WTC11 (cell line): ENCODE measurements around the gene CCDC59. TPM values are rescaled to one million over a fixed set of nuclear protein-coding genes. Genes with fewer than 3 reads are reported as not detected.
A peak's percentile ranks its signal among the peaks of the same experiment; 100 is the strongest.

Source experiments
- EMX1 ChIP-seq: fragments of 250-450 bp; sonication (Bioruptor Pico); IDR thresholded peaks from 2 replicates; pipeline ENCODE4 v1.8.0; 2021; ENCODE audit warnings: mild to moderate bottlenecking
- GABPB1 ChIP-seq: sonication (generic); formaldehyde crosslinking; IDR thresholded peaks from 2 replicates; pipeline ENCODE4 v1.8.1; 2023; ENCODE audit warnings: mild to moderate bottlenecking, missing genetic modification reagents
- JAZF1 ChIP-seq: fragments of 250-450 bp; sonication (Bioruptor Pico); IDR thresholded peaks from 2 replicates; pipeline ENCODE4 v1.9.0; 2021; ENCODE audit warnings: moderate library complexity, mild to moderate bottlenecking, inconsistent platforms
- KAT7 ChIP-seq: sonication (generic); formaldehyde crosslinking; IDR thresholded peaks from 2 replicates; pipeline ENCODE4 v1.8.1; 2023; ENCODE audit warnings: missing genetic modification reagents, mild to moderate bottlenecking, borderline replicate concordance
- MXD4 ChIP-seq: fragments of 250-450 bp; sonication (Bioruptor Pico); IDR thresholded peaks from 2 replicates; pipeline ENCODE4 v1.8.0; 2021; ENCODE audit warnings: mild to moderate bottlenecking, moderate library complexity, borderline replicate concordance
- NFATC4 ChIP-seq: fragments of 250-450 bp; sonication (Bioruptor Pico); IDR thresholded peaks from 2 replicates; pipeline ENCODE4 v1.9.0; 2021; ENCODE audit warnings: mild to moderate bottlenecking
- NFE2L1 ChIP-seq: sonication (generic); formaldehyde crosslinking; IDR thresholded peaks from 2 replicates; pipeline ENCODE4 v1.8.1; 2023; ENCODE audit warnings: missing genetic modification reagents
- NR1H2 ChIP-seq: sonication (generic); formaldehyde crosslinking; IDR thresholded peaks from 2 replicates; pipeline ENCODE4 v1.9.0; 2021; ENCODE audit warnings: mild to moderate bottlenecking, moderate library complexity, missing genetic modification reagents
- RELA ChIP-seq: sonication (generic); formaldehyde crosslinking; IDR thresholded peaks from 2 replicates; pipeline ENCODE4 v1.8.1; 2022; ENCODE audit warnings: missing genetic modification reagents, mild to moderate bottlenecking, borderline replicate concordance
- TEAD1 ChIP-seq: sonication (generic); formaldehyde crosslinking; IDR thresholded peaks from 2 replicates; pipeline ENCODE4 v1.8.0; 2022; ENCODE audit warnings: mild to moderate bottlenecking, missing genetic modification reagents
- TEAD4 ChIP-seq: sonication (generic); formaldehyde crosslinking; IDR thresholded peaks from 2 replicates; pipeline ENCODE4 v1.8.0; 2022; ENCODE audit warnings: mild to moderate bottlenecking, missing genetic modification reagents
- ZNF138 ChIP-seq: sonication (generic); formaldehyde crosslinking; conservative IDR thresholded peaks from 2 replicates; pipeline ENCODE4 v1.8.1; 2022; ENCODE audit warnings: mild to moderate bottlenecking, moderate library complexity, missing genetic modification reagents
- ZNF219 ChIP-seq: sonication (generic); formaldehyde crosslinking; IDR thresholded peaks from 2 replicates; pipeline ENCODE4 v1.8.0; 2023; ENCODE audit warnings: missing genetic modification reagents, mild to moderate bottlenecking, borderline replicate concordance
- ZNF232 ChIP-seq: sonication (generic); formaldehyde crosslinking; IDR thresholded peaks from 2 replicates; pipeline ENCODE4 v1.8.0; 2022; ENCODE audit warnings: mild to moderate bottlenecking, missing genetic modification reagents
- ZNF396 ChIP-seq: fragments of 250-450 bp; sonication (Bioruptor Pico); IDR thresholded peaks from 2 replicates; pipeline ENCODE4 v1.8.0; 2021; ENCODE audit warnings: mild to moderate bottlenecking, moderate library complexity, borderline replicate concordance
- ZNF423 ChIP-seq: fragments of 250-450 bp; sonication (Bioruptor Pico); IDR thresholded peaks from 2 replicates; pipeline ENCODE4 v2.1.2; 2022; ENCODE audit warnings: mild to moderate bottlenecking, moderate library complexity
- total RNA-seq: library from RNA; stranded (reverse); gene quantifications from 3 replicates; pipeline ENCODE4 v1.2.3, GENCODE V29; 2021
- TF ChIP-seq, protein P1 (sequence below): sonication (generic); formaldehyde crosslinking; IDR thresholded peaks from 2 replicates; pipeline ENCODE4 v1.8.0; 2022; ENCODE audit warnings: missing genetic modification reagents
- TF ChIP-seq, protein P2 (sequence below): sonication (generic); formaldehyde crosslinking; IDR thresholded peaks from 2 replicates; pipeline ENCODE4 v1.8.1; 2022; ENCODE audit warnings: low read depth, missing genetic modification reagents, borderline replicate concordance
- TF ChIP-seq, protein P3 (sequence below): sonication (generic); formaldehyde crosslinking; IDR thresholded peaks from 2 replicates; pipeline ENCODE4 v1.8.1; 2022; ENCODE audit warnings: missing genetic modification reagents, borderline replicate concordance
- TF ChIP-seq, protein P4 (sequence below): sonication (generic); formaldehyde crosslinking; IDR thresholded peaks from 2 replicates; pipeline ENCODE4 v1.8.0; 2022; ENCODE audit warnings: mild to moderate bottlenecking, missing genetic modification reagents
- TF ChIP-seq, protein P5 (sequence below): fragments of 250-450 bp; sonication (Bioruptor Pico); IDR thresholded peaks from 2 replicates; pipeline ENCODE4 v2.1.2; 2022; ENCODE audit warnings: mild to moderate bottlenecking, moderate library complexity
- TF ChIP-seq, protein P6 (sequence below): sonication (generic); formaldehyde crosslinking; conservative IDR thresholded peaks from 2 replicates; pipeline ENCODE4 v1.8.1; 2022; ENCODE audit warnings: mild to moderate bottlenecking, missing genetic modification reagents
- TF ChIP-seq, protein P7 (sequence below): sonication (generic); formaldehyde crosslinking; IDR thresholded peaks from 2 replicates; pipeline ENCODE4 v1.8.1; 2022; ENCODE audit warnings: mild to moderate bottlenecking, missing genetic modification reagents, moderate library complexity, borderline replicate concordance
- TF ChIP-seq, protein P8 (sequence below): sonication (generic); formaldehyde crosslinking; IDR thresholded peaks from 2 replicates; pipeline ENCODE4 v1.8.1; 2022; ENCODE audit warnings: mild to moderate bottlenecking, moderate library complexity, missing genetic modification reagents
- TF ChIP-seq, protein P9 (sequence below): sonication (generic); formaldehyde crosslinking; IDR thresholded peaks from 2 replicates; pipeline ENCODE4 v1.8.0; 2022; ENCODE audit warnings: mild to moderate bottlenecking, missing genetic modification reagents

Gene CCDC59
- total RNA-seq, 1 experiment from 2014 or later, result 49.2 TPM

DNA sequence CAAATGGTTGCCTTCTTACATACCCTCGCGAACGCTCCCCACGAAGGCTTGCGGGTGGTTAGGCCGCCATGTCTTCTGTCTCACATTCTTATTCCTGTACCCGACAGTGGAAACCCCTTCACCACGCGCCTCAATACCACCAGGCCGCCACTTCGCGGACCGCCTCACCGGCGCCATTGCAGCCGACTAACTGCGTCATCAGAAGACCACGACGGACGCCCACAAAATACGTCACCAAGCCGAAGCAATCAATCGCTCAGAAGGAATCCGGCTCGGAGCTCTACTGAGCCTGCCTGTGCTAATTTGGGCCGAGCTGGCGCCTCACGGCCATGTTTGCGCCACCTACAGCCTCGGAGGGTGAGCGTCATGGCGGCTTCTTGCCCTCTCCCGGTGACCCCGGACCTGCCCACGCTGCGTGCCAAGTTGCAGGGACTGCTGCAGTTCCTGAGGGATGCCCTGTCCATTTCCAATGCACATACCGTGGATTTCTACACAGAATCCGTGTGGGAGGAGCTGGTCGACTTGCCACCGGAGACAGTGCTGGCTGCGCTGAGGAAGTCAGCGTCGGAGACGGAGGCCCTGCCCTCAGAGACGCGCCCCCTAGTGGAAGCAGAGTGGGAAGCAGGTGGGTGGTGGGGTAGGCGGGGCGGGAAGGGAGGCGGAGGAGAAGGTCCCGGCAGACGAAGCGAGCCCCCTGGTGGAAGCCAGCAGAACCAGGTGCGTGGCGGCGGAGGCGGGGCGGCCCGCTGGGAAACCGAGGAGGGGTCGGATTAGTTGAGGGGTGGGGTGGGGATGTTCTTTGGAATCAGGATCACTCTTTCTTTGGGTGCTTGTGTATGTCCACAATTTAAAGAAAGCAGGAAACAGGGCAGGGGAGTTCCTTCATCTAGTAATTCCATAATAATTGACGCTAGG is at the start of gene CCDC59, which contains the start of gene METTL25 (continued):
- TF ChIP-seq ZNF396 (CRISPR knock-in tag), result no peak
- TF ChIP-seq, protein P1, sequence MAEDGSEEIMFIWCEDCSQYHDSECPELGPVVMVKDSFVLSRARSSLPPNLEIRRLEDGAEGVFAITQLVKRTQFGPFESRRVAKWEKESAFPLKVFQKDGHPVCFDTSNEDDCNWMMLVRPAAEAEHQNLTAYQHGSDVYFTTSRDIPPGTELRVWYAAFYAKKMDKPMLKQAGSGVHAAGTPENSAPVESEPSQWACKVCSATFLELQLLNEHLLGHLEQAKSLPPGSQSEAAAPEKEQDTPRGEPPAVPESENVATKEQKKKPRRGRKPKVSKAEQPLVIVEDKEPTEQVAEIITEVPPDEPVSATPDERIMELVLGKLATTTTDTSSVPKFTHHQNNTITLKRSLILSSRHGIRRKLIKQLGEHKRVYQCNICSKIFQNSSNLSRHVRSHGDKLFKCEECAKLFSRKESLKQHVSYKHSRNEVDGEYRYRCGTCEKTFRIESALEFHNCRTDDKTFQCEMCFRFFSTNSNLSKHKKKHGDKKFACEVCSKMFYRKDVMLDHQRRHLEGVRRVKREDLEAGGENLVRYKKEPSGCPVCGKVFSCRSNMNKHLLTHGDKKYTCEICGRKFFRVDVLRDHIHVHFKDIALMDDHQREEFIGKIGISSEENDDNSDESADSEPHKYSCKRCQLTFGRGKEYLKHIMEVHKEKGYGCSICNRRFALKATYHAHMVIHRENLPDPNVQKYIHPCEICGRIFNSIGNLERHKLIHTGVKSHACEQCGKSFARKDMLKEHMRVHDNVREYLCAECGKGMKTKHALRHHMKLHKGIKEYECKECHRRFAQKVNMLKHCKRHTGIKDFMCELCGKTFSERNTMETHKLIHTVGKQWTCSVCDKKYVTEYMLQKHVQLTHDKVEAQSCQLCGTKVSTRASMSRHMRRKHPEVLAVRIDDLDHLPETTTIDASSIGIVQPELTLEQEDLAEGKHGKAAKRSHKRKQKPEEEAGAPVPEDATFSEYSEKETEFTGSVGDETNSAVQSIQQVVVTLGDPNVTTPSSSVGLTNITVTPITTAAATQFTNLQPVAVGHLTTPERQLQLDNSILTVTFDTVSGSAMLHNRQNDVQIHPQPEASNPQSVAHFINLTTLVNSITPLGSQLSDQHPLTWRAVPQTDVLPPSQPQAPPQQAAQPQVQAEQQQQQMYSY (CRISPR knock-in tag), result no peak
- no peak; the same call in 1 of the 2 replicates for TF ChIP-seq TEAD4 (CRISPR knock-in tag)
- TF ChIP-seq, protein P2, sequence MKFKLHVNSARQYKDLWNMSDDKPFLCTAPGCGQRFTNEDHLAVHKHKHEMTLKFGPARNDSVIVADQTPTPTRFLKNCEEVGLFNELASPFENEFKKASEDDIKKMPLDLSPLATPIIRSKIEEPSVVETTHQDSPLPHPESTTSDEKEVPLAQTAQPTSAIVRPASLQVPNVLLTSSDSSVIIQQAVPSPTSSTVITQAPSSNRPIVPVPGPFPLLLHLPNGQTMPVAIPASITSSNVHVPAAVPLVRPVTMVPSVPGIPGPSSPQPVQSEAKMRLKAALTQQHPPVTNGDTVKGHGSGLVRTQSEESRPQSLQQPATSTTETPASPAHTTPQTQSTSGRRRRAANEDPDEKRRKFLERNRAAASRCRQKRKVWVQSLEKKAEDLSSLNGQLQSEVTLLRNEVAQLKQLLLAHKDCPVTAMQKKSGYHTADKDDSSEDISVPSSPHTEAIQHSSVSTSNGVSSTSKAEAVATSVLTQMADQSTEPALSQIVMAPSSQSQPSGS (CRISPR knock-in tag), result no peak
- 0 out of 2 replicates have a peak, but pooled peaks have one; percentile 44 for TF ChIP-seq ZNF219
- TF ChIP-seq, protein P3, sequence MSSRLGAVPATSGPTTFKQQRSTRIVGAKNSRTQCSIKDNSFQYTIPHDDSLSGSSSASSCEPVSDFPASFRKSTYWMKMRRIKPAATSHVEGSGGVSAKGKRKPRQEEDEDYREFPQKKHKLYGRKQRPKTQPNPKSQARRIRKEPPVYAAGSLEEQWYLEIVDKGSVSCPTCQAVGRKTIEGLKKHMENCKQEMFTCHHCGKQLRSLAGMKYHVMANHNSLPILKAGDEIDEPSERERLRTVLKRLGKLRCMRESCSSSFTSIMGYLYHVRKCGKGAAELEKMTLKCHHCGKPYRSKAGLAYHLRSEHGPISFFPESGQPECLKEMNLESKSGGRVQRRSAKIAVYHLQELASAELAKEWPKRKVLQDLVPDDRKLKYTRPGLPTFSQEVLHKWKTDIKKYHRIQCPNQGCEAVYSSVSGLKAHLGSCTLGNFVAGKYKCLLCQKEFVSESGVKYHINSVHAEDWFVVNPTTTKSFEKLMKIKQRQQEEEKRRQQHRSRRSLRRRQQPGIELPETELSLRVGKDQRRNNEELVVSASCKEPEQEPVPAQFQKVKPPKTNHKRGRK (CRISPR knock-in tag), result no peak
- no peak for TF ChIP-seq NFATC4
- TF ChIP-seq TEAD1 (CRISPR knock-in tag), result peak; percentile 98
- no peak for TF ChIP-seq KAT7 (CRISPR knock-in tag)
- TF ChIP-seq, protein P4, sequence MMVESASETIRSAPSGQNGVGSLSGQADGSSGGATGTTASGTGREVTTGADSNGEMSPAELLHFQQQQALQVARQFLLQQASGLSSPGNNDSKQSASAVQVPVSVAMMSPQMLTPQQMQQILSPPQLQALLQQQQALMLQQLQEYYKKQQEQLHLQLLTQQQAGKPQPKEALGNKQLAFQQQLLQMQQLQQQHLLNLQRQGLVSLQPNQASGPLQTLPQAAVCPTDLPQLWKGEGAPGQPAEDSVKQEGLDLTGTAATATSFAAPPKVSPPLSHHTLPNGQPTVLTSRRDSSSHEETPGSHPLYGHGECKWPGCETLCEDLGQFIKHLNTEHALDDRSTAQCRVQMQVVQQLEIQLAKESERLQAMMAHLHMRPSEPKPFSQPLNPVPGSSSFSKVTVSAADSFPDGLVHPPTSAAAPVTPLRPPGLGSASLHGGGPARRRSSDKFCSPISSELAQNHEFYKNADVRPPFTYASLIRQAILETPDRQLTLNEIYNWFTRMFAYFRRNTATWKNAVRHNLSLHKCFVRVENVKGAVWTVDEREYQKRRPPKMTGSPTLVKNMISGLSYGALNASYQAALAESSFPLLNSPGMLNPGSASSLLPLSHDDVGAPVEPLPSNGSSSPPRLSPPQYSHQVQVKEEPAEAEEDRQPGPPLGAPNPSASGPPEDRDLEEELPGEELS, result no peak
- no peak for TF ChIP-seq ZNF423 (CRISPR knock-in tag)
- TF ChIP-seq ZNF232 (CRISPR knock-in tag), result 0 out of 2 replicates have a peak, but pooled peaks have one; percentile 50
- no peak for TF ChIP-seq RELA (CRISPR knock-in tag)
- TF ChIP-seq MXD4 (CRISPR knock-in tag), result no peak
- TF ChIP-seq NR1H2 (CRISPR knock-in tag), result no peak
- TF ChIP-seq, protein P5, sequence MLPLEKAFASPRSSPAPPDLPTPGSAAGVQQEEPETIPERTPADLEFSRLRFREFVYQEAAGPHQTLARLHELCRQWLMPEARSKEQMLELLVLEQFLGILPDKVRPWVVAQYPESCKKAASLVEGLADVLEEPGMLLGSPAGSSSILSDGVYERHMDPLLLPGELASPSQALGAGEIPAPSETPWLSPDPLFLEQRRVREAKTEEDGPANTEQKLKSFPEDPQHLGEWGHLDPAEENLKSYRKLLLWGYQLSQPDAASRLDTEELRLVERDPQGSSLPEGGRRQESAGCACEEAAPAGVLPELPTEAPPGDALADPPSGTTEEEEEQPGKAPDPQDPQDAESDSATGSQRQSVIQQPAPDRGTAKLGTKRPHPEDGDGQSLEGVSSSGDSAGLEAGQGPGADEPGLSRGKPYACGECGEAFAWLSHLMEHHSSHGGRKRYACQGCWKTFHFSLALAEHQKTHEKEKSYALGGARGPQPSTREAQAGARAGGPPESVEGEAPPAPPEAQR (CRISPR knock-in tag), result no peak
- TF ChIP-seq JAZF1 (CRISPR knock-in tag), result no peak
- TF ChIP-seq, protein P6, sequence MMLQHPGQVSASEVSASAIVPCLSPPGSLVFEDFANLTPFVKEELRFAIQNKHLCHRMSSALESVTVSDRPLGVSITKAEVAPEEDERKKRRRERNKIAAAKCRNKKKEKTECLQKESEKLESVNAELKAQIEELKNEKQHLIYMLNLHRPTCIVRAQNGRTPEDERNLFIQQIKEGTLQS (CRISPR knock-in tag), result no peak
- TF ChIP-seq EMX1 (CRISPR knock-in tag), result 0 out of 2 replicates have a peak, but pooled peaks have one; percentile 19
- TF ChIP-seq, protein P7, sequence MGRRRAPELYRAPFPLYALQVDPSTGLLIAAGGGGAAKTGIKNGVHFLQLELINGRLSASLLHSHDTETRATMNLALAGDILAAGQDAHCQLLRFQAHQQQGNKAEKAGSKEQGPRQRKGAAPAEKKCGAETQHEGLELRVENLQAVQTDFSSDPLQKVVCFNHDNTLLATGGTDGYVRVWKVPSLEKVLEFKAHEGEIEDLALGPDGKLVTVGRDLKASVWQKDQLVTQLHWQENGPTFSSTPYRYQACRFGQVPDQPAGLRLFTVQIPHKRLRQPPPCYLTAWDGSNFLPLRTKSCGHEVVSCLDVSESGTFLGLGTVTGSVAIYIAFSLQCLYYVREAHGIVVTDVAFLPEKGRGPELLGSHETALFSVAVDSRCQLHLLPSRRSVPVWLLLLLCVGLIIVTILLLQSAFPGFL (CRISPR knock-in tag), result no peak
- TF ChIP-seq, protein P8, sequence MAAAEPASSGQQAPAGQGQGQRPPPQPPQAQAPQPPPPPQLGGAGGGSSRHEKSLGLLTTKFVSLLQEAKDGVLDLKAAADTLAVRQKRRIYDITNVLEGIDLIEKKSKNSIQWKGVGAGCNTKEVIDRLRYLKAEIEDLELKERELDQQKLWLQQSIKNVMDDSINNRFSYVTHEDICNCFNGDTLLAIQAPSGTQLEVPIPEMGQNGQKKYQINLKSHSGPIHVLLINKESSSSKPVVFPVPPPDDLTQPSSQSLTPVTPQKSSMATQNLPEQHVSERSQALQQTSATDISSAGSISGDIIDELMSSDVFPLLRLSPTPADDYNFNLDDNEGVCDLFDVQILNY, result peak; percentile 60; the same call in 1 of the 2 replicates
- TF ChIP-seq, protein P9, sequence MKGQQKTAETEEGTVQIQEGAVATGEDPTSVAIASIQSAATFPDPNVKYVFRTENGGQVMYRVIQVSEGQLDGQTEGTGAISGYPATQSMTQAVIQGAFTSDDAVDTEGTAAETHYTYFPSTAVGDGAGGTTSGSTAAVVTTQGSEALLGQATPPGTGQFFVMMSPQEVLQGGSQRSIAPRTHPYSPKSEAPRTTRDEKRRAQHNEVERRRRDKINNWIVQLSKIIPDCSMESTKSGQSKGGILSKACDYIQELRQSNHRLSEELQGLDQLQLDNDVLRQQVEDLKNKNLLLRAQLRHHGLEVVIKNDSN, result peak; percentile 53
- TF ChIP-seq NFE2L1, result no peak
- TF ChIP-seq ZNF138 (CRISPR knock-in tag), result no peak; the same call in 1 of the 2 replicates
- peak; percentile 76; the same call in 1 of the 2 replicates for TF ChIP-seq GABPB1 (CRISPR knock-in tag)
